Hematopoietic multipotent progenitor cell treated with erythropoietin and hydrocortisone succinate and interleukin-3 and kit ligand, for 15 days (in vitro differentiated cells): ENCODE data around the gene RELA.
A peak's percentile ranks its signal among the peaks of the same experiment; 100 is the strongest.

Experiments used
- DNase-seq: peaks from one replicate; pipeline ENCODE4 v3.0.0-alpha.2; 2015; ENCODE audit warnings: low spot score

Gene RELA

DNA sequence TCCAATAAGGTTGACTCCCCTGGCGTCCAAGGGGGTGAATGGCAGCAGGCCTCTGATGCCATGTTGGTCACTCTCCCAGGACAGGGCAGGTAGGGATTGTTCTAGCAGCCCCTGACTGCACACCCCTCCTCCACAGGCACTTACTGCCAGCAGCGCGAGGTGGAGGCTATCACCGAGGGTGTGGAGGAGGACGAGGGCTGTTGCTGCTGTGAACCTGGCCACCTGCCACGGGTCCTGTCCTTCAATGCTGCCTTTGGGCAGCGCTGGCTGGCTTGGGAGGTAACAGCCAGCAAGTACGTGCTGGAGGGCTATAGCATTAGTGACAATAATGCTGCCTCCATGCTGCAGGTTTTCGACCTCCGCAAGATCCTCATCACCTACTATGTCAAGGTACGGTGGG lies 32.5 kb downstream of the RELA start:
- DNase-seq = no peak

GRCh38 chr11:65629579-65629978 lies 33.1 kb downstream of the RELA start:
- no peak for DNase-seq

DNA sequence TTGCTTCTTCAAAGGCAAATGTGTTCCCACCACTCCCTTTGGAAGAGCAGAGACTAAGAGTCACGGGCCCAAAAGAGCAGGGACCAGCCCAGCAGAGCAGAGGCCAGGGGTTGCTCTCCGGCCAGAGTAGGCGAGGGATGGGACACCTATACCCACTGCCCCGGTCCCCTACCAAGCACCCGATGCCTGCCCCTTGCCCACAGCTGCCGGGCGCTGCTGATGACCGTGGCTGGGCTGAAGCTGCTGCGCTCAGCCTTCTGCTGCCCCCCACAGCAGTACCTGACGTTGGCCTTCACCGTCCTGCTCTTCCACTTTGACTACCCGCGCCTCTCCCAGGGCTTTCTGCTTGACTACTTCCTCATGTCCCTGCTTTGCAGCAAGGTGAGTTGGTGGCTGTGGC lies 35.5 kb downstream of the RELA start:
- DNase-seq = no peak

GRCh38 chr11:65625628-65626342 lies 36.9 kb downstream of the RELA start:
- peak; percentile 76 for DNase-seq

DNA sequence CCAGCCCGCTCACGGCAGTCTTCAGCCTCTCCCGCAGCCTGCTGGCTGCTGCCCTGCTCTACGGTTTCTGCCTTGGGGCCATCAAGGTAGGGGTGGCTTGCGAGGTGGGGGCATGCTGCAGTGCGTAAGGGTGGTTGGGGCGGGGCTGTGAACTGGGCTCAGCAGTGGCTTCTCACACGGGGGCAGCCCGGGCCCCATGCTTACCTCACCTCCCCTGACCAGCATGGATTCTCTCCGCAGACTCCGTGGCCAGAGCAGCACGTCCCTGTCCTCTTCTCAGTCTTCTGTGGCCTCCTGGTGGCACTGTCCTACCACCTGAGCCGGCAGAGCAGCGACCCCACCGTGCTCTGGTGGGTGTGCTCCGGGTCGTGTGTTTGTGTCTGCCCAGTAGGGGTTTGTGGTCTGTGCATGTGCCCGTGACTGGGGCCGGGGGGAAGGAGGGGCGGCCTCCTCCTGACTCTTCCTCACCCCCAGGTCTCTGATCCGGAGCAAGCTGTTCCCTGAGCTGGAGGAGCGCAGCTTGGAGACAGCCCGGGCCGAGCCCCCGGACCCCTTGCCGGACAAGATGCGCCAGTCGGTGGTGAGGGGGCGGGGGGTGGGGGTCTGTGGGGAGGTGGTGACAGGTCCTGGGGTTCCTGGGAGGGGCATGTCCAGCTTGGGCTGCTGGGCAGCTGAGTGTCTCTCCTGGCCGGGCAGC lies 37.6 kb downstream of the RELA start:
- DNase-seq = no peak

GRCh38 chr11:65623852-65624616 lies 38.7 kb downstream of the RELA start:
- DNase-seq = no peak

- no peak for DNase-seq
These were observed 39.5 kb downstream of the RELA start for GRCh38 chr11:65623177-65623576.

GRCh38 chr11:65622011-65622410 lies 40.7 kb downstream of the RELA start:
- no peak for DNase-seq

- DNase-seq = no peak
These were observed 41.3 kb downstream of the RELA start for GRCh38 chr11:65621460-65621859.

- DNase-seq = no peak
These were observed 42.0 kb downstream of the RELA start for GRCh38 chr11:65620666-65621065.

- DNase-seq = no peak
These were observed 43.3 kb downstream of the RELA start for GRCh38 chr11:65619281-65619928.

GRCh38 chr11:65618763-65619162 lies 44.0 kb downstream of the RELA start:
- DNase-seq = no peak

GRCh38 chr11:65617990-65618751 lies 44.5 kb downstream of the RELA start:
- no peak for DNase-seq

GRCh38 chr11:65617136-65617850 lies 45.4 kb downstream of the RELA start:
- DNase-seq = no peak

DNA sequence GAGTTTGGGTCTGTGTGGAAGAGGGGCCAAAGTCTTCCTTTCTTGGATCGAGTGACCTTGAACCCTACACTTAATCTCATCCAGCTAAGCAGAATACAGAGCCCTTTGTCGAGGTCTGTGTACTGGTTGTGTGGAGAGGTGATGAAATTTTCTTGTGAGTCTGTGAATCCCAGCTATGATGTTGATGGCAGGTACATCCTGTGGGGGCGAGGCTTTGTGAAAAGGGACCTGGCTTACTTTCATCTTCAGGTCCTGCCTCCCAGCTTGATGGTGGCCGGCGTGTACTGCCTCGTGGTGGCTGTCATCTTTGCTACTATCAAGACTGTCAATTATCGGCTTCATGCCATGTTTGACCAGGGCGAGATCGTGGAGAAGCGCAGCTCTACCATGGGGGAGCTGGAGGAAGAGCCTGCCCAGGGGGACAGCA lies 46.1 kb downstream of the RELA start:
- no peak for DNase-seq

DNA sequence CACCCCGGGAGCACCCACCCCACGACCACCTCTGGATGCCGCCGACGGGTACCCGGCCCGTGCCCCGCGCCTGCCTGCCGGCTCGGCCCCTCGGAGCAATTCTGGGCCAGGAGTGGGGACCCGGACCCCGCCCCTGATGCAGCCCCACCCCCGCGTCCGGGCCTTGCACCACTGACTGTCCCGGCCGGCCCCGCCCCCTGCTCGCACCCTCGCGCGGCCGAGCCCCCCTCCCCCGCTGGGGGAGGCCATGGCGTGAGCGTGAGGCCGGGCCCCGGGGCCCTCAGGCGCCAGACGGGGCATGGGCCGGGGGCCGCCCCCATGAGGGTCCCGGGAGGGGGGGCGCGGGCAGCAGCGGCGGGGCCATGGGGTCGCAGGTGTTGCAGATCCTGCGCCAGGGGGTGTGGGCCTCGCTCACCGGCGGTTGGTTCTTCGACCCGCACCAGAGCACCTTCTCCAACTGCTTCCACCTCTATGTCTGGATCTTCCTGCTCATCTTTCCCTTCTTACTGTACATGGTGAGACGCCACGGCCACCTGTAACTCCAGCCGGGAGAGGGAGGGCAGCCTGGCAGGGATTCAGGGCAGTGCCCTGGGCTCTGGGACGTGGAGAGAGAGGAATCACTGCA lies 46.7 kb downstream of the RELA start:
- no peak for DNase-seq

DNA sequence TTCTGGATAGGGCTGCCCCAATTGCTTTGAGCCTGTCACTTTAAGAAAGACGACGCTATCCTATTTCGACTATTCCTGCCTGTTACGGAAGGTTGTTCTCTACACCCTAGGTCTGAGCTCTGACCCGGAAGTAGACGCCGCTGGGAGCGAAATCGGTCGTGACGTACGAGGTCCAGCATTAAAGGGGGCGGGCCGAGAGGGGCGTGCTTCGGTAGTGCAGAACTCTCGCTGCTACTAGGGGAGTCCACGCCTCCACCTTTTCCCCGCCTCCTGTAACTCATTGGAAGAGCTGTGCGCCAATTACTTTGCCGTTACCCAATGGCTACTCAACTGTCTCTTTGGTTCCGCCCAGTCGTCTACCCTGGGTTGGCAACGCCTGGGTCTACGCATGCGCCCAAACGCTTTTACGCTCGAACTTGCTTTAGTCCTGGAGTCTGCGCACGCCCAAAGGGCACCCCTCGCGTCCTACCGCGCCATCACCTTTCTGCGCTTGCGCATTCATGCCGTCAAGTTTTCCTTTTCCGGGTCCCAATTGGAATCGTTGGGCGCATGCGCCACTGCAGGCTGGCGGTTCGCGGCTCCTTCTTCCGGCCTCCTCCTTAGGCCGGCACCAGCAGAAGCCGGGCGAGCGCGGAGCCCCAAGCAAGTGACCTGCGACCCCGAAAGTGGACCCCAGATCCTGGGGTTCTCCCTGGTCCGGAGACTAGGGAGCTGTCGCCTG lies 47.3 kb downstream of the RELA start, which contains the start of gene PCNX3:
Gene PCNX3 (plus strand): TSS at position 548 of the 721 bp plus-strand sequence. CDS start 536 bp downstream, outside the sequence.
- DNase-seq = peak; percentile 100

- DNase-seq = no peak
These were observed 49.4 kb downstream of the RELA start for GRCh38 chr11:65613091-65613928.

DNA sequence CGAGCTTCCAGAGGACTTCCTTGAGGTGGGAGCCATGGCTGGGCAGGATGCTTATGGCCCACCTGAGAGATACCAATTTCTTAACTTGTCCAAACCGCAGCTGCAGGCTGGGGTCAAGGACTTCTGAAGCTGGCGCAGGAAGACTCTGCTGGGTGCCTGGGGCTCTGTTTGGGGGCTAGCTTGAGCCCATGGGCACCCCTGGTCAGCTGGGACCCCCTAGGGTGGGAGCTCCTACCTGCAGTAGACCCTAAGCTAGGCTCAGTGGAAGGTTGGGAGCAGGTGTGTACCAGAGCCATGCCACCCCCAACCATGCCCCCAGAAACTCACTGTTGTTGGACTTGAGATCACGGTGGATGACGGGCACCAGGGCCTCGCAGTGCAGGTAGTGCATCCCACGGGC lies 50.0 kb downstream of the RELA start:
- no peak for DNase-seq
